Chondrocyte (in vitro differentiated cells): ENCODE measurements around the gene DNAJC5G. TPM values are rescaled to one million over a fixed set of nuclear protein-coding genes. Genes with fewer than 3 reads are reported as not detected.

Experiments
- DNase-seq: peaks from one replicate; pipeline ENCODE4 v3.0.0; 2021; ENCODE audit warnings: mixed read lengths, low spot score
- H3K27ac Mint-ChIP-seq: one replicate; pipeline ENCODE4 v1.8.0; 2021; ENCODE audit warnings: mild to moderate bottlenecking, moderate library complexity, mixed read lengths; ENCODE audit not compliant: unreplicated experiment
- H3K27me3 Mint-ChIP-seq: 2 replicates; pipeline ENCODE4 v1.8.0; 2021; ENCODE audit warnings: low read depth, mixed read lengths
- H3K36me3 Mint-ChIP-seq: 2 replicates; pipeline ENCODE4 v1.8.0; 2021; ENCODE audit warnings: low read depth, mixed read lengths
- H3K4me1 Mint-ChIP-seq: 2 replicates; pipeline ENCODE4 v1.8.0; 2021; ENCODE audit warnings: low read depth, mild to moderate bottlenecking, mixed read lengths
- H3K4me3 Mint-ChIP-seq: one replicate; pipeline ENCODE4 v1.8.0; 2021; ENCODE audit warnings: mild to moderate bottlenecking, moderate library complexity, mixed read lengths; ENCODE audit not compliant: unreplicated experiment
- H3K9me3 Mint-ChIP-seq: 2 replicates; pipeline ENCODE4 v1.8.0; 2021; ENCODE audit warnings: low read depth, mixed read lengths
- CTCF ChIP-seq: fragments of 200-600 bp; sonication (generic); IDR thresholded peaks from 2 replicates; pipeline ENCODE4 v1.5.0; 2021; ENCODE audit warnings: antibody characterized with exemption, mild to moderate bottlenecking, moderate library complexity
- total RNA-seq: library from RNA; stranded (reverse); gene quantifications from 3 replicates; pipeline ENCODE4 v1.2.1, GENCODE V29; 2021

DNAJC5G gene
- total RNA-seq, 1 donor from 2014 or later, result not detected

GRCh38 chr2:27261241-27261925, 13.8 kb upstream of the DNAJC5G start:
- H3K4me3 Mint-ChIP-seq, result peak overlapping the region; percentile 51
- H3K27me3 Mint-ChIP-seq, result peaks cover 45% of the 10 kb centered on the region
- H3K36me3 Mint-ChIP-seq, result peaks cover 5% of the 10 kb centered on the region
- no peaks in the 10 kb centered on the region for H3K9me3 Mint-ChIP-seq
- peaks cover 23% of the 10 kb centered on the region for H3K4me1 Mint-ChIP-seq
- DNase-seq, result no peak
- TF ChIP-seq CTCF, result no peak
- no peak overlapping the region for H3K27ac Mint-ChIP-seq

GRCh38 chr2:27261926-27262298, 13.3 kb upstream of the DNAJC5G start:
- H3K4me3 Mint-ChIP-seq, result peak overlapping the region; percentile 51
- no peak for TF ChIP-seq CTCF
- H3K27me3 Mint-ChIP-seq, result peaks cover 45% of the 10 kb centered on the region
- H3K27ac Mint-ChIP-seq, result no peak overlapping the region
- H3K36me3 Mint-ChIP-seq, result peaks cover 5% of the 10 kb centered on the region
- DNase-seq, result no peak
- peaks cover 19% of the 10 kb centered on the region for H3K4me1 Mint-ChIP-seq
- no peaks in the 10 kb centered on the region for H3K9me3 Mint-ChIP-seq

GRCh38 chr2:27262379-27263286, 12.6 kb upstream of the DNAJC5G start, which contains the start of gene SLC30A3:
TSS of gene SLC30A3 (minus strand) at chr2:27263047. CDS start at chr2:27262906, 141 bp downstream.
- no peak for DNase-seq
- peaks cover 45% of the 10 kb centered on the region for H3K27me3 Mint-ChIP-seq
- peaks cover 19% of the 10 kb centered on the region for H3K4me1 Mint-ChIP-seq
- peak within 1 kb of the TSS; percentile 73 for H3K4me3 Mint-ChIP-seq
- peaks cover 5% of the 10 kb centered on the region for H3K36me3 Mint-ChIP-seq
- H3K9me3 Mint-ChIP-seq, result no peaks in the 10 kb centered on the region
- H3K27ac Mint-ChIP-seq, result no peak within 1 kb of the TSS
- TF ChIP-seq CTCF, result peak; percentile 35

GRCh38 chr2:27263287-27264252, 11.7 kb upstream of the DNAJC5G start:
- H3K27me3 Mint-ChIP-seq, result peaks cover 42% of the 10 kb centered on the region
- peaks cover 5% of the 10 kb centered on the region for H3K36me3 Mint-ChIP-seq
- H3K4me1 Mint-ChIP-seq, result peaks cover 19% of the 10 kb centered on the region
- TF ChIP-seq CTCF, result no peak
- DNase-seq, result no peak
- H3K27ac Mint-ChIP-seq, result no peak overlapping the region
- H3K4me3 Mint-ChIP-seq, result peak overlapping the region; percentile 73
- no peaks in the 10 kb centered on the region for H3K9me3 Mint-ChIP-seq
